Neural crest cell (in vitro differentiated cells): Measurements from ENCODE around the gene TCAF1. TPM values are rescaled to one million over a fixed set of nuclear protein-coding genes. Genes with fewer than 3 reads are reported as not detected.
"Not testable (repeated sequence)": the region's sequence is repeated elsewhere in the genome, so short reads cannot be mapped to it uniquely, and the experiment has no call there.

Experiments used
- DNase-seq: peaks from one replicate; pipeline ENCODE4 v3.0.0; 2021; ENCODE audit warnings: low read depth, mixed read lengths, low spot score
- H3K27ac Mint-ChIP-seq: one replicate; pipeline ENCODE4 v1.8.0; 2021; ENCODE audit warnings: mild to moderate bottlenecking, mixed read lengths; ENCODE audit not compliant: unreplicated experiment
- H3K27me3 Mint-ChIP-seq: 2 replicates; pipeline ENCODE4 v1.8.0; 2021; ENCODE audit warnings: low read depth, mild to moderate bottlenecking, mixed read lengths
- H3K36me3 Mint-ChIP-seq: 2 replicates; pipeline ENCODE4 v1.8.0; 2021; ENCODE audit warnings: low read depth, mild to moderate bottlenecking, mixed read lengths
- H3K4me1 Mint-ChIP-seq: 2 replicates; pipeline ENCODE4 v1.8.0; 2021; ENCODE audit warnings: mixed read lengths
- H3K4me3 Mint-ChIP-seq: one replicate; pipeline ENCODE4 v1.8.0; 2021; ENCODE audit warnings: mild to moderate bottlenecking, mixed read lengths
- H3K9me3 Mint-ChIP-seq: 2 replicates; pipeline ENCODE4 v1.8.0; 2021; ENCODE audit warnings: mixed read lengths
- CTCF ChIP-seq: fragments of 200-600 bp; sonication (generic); conservative IDR thresholded peaks from 2 replicates; pipeline ENCODE4 v1.5.0; 2021; ENCODE audit warnings: antibody characterized with exemption, mild to moderate bottlenecking
- total RNA-seq: library from RNA; stranded (reverse); gene quantifications from 2 replicates; pipeline ENCODE4 v1.2.1, GENCODE V29; 2021

TCAF1 gene
- total RNA-seq, 1 donor from 2014 or later: 107 TPM

- TF ChIP-seq CTCF: no peak
- Mint-ChIP-seq H3K4me3 (no peak overlapping the region), H3K27me3 (no peaks in the 10 kb centered on the region), H3K36me3 (peaks cover 19% of the 10 kb centered on the region), H3K27ac (no peak overlapping the region), H3K9me3 (no peaks in the 10 kb centered on the region), H3K4me1 (peaks cover 29% of the 10 kb centered on the region)
- DNase-seq: no peak
Measured at GRCh38 chr7:143876218-143876617, 25.8 kb downstream of the TCAF1 start.

GRCh38 chr7:143873242-143873641 lies 28.7 kb downstream of the TCAF1 start:
- H3K27ac Mint-ChIP-seq, H3K4me1 Mint-ChIP-seq, H3K27me3 Mint-ChIP-seq, H3K9me3 Mint-ChIP-seq, DNase-seq, H3K4me3 Mint-ChIP-seq: not testable (repeated sequence)
- peaks cover 19% of the 10 kb centered on the region for H3K36me3 Mint-ChIP-seq

- peaks cover 12% of the 10 kb centered on the region for H3K36me3 Mint-ChIP-seq
- H3K27me3 Mint-ChIP-seq, H3K27ac Mint-ChIP-seq, H3K4me1 Mint-ChIP-seq, DNase-seq, H3K9me3 Mint-ChIP-seq, H3K4me3 Mint-ChIP-seq: not testable (repeated sequence)
Measured at GRCh38 chr7:143871534-143871933, 30.4 kb downstream of the TCAF1 start.

GRCh38 chr7:143857994-143858393 lies 44.0 kb downstream of the TCAF1 start:
- not testable (repeated sequence) for DNase-seq, H3K36me3 Mint-ChIP-seq, H3K4me3 Mint-ChIP-seq, H3K27ac Mint-ChIP-seq, H3K27me3 Mint-ChIP-seq, H3K4me1 Mint-ChIP-seq, H3K9me3 Mint-ChIP-seq

- H3K9me3 Mint-ChIP-seq, H3K4me1 Mint-ChIP-seq, H3K27me3 Mint-ChIP-seq, DNase-seq, H3K27ac Mint-ChIP-seq, H3K4me3 Mint-ChIP-seq, H3K36me3 Mint-ChIP-seq: not testable (repeated sequence)
Measured at GRCh38 chr7:143855443-143855842, 46.5 kb downstream of the TCAF1 start.

- no peaks in the 10 kb centered on the region for H3K27me3 Mint-ChIP-seq
Measured at GRCh38 chr7:143850682-143851081, 51.3 kb downstream of the TCAF1 start.

GRCh38 chr7:143849785-143850479 lies 52.0 kb downstream of the TCAF1 start:
- no peak for DNase-seq
- H3K36me3 Mint-ChIP-seq: peaks cover 9% of the 10 kb centered on the region
- TF ChIP-seq CTCF: no peak
- no peaks in the 10 kb centered on the region for H3K9me3 Mint-ChIP-seq
- H3K4me3 Mint-ChIP-seq: no peak overlapping the region
- no peaks in the 10 kb centered on the region for H3K27me3 Mint-ChIP-seq
- H3K4me1 Mint-ChIP-seq: no peaks in the 10 kb centered on the region
- no peak overlapping the region for H3K27ac Mint-ChIP-seq

More at GRCh38 chr7:143850682-143851081, 51.3 kb downstream of the TCAF1 start:
- no peak for DNase-seq
- H3K27ac Mint-ChIP-seq: no peak overlapping the region
- TF ChIP-seq CTCF: no peak
- peaks cover 3% of the 10 kb centered on the region for H3K36me3 Mint-ChIP-seq
- H3K4me3 Mint-ChIP-seq: no peak overlapping the region
- H3K9me3 Mint-ChIP-seq: no peaks in the 10 kb centered on the region
- H3K4me1 Mint-ChIP-seq: no peaks in the 10 kb centered on the region
